Measurements from ENCODE around the gene CDH4. TPM values are rescaled to one million over a fixed set of nuclear protein-coding genes. Genes with fewer than 3 reads are reported as not detected.

Gene CDH4
- total and polyA plus RNA-seq, 2 donors (not counting 3 experiments of a cell fraction or from before 2014, with no cell fraction given): 0.17 to 0.51 TPM

DNA sequence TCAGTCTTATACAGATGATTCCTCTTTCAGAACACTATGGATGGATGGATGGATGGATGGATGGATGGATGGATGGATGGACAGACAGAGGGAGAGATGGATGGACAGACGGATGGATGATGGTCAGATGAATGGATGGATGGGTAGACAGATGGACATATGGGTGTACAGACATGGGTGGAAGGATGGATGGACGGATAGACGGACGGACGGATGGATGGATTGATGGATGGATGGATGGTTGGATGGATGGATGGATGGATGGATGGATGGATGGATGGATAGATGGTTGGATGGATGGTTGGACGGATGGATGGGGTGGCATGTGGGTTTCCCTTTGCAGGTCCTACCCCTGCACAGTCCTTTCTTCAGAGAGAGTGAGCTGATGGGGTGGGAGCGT is 320.7 kb downstream of the CDH4 start:
- Histone ChIP-seq H2AFZ (ENCODE audit: low read depth, low read length) (no peak overlapping the region), H3K27me3 (ENCODE audit: control insufficient read depth in 2 of 2, insufficient read depth in 2 of 2, low read length in 2 of 2) (no peaks in the 10 kb centered on the region), H3K9me3 (replicated peaks; ENCODE audit: control insufficient read depth, insufficient read depth, low read length) (no peaks in the 10 kb centered on the region), H3K9me1 (replicated peaks; ENCODE audit: control insufficient read depth, extremely low read depth, insufficient read depth, low read length) (no peaks in the 10 kb centered on the region), H3K4me1 (ENCODE audit: control insufficient read depth, extremely low read depth, insufficient read depth, low read length) (no peaks in the 10 kb centered on the region), H3K4me3 (replicated peaks in 1 of 3; ENCODE audit: insufficient read depth in 1 of 3, low read depth in 1 of 3, low read length in 3 of 3) (no peak overlapping the region), H3K4me2 (ENCODE audit: insufficient read depth, low read length) (no peak overlapping the region), H3K79me2 (ENCODE audit: control insufficient read depth, insufficient read depth, low read length) (no peaks in the 10 kb centered on the region), H3K36me3 (ENCODE audit: control insufficient read depth in 2 of 2, extremely low read depth in 1 of 2, insufficient read depth in 2 of 2, low read length in 2 of 2) (no peaks in the 10 kb centered on the region), H3K27ac (ENCODE audit: insufficient read depth, low read depth, low read length) (no peak overlapping the region), H3K9ac (replicated peaks; ENCODE audit: extremely low read depth, insufficient read depth, low read length) (no peak overlapping the region), H4K20me1 (replicated peaks; ENCODE audit: control insufficient read depth, extremely low read depth, insufficient read depth, low read length) (no peaks in the 10 kb centered on the region)
- DNase-seq (ENCODE audit: low read depth, low spot score): no peak
- POLR2A ChIA-PET: no interaction called here
- intact Hi-C loops (cut with micrococcal nuclease): no loop called here
- BruUV-seq (replicated peaks): no TSS peak
- TF ChIP-seq EZH2 (IDR thresholded peaks at IDR 0.05; ENCODE audit: borderline replicate concordance, low read depth, low read length, severe bottlenecking) (no peak), MYC (IDR thresholded peaks at IDR 0.05; ENCODE audit: low read depth, low read length) (no peak), JUN (IDR thresholded peaks at IDR 0.05; ENCODE audit: borderline replicate concordance, insufficient read depth, insufficient read length, low read depth) (no peak), POLR2AphosphoS5 (IDR thresholded peaks at IDR 0.05; ENCODE audit: insufficient read depth, low read depth, low read length) (no peak), FOS (IDR thresholded peaks at IDR 0.05; ENCODE audit: borderline replicate concordance, insufficient read depth, low read length) (no peak), POLR2A (IDR thresholded peaks at IDR 0.05; ENCODE audit: low read depth, low read length) (no peak), GATA2 (IDR thresholded peaks at IDR 0.05; ENCODE audit: insufficient read depth, insufficient read length, low read depth, low read length) (no peak)
- TF ChIP-seq, protein P1, sequence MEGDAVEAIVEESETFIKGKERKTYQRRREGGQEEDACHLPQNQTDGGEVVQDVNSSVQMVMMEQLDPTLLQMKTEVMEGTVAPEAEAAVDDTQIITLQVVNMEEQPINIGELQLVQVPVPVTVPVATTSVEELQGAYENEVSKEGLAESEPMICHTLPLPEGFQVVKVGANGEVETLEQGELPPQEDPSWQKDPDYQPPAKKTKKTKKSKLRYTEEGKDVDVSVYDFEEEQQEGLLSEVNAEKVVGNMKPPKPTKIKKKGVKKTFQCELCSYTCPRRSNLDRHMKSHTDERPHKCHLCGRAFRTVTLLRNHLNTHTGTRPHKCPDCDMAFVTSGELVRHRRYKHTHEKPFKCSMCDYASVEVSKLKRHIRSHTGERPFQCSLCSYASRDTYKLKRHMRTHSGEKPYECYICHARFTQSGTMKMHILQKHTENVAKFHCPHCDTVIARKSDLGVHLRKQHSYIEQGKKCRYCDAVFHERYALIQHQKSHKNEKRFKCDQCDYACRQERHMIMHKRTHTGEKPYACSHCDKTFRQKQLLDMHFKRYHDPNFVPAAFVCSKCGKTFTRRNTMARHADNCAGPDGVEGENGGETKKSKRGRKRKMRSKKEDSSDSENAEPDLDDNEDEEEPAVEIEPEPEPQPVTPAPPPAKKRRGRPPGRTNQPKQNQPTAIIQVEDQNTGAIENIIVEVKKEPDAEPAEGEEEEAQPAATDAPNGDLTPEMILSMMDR (IDR thresholded peaks at IDR 0.05; ENCODE audit: extremely low read depth in 1 of 2, insufficient read depth in 1 of 2, low read depth in 1 of 2, low read length in 2 of 2): no peak
- TF ChIP-seq, protein P2, sequence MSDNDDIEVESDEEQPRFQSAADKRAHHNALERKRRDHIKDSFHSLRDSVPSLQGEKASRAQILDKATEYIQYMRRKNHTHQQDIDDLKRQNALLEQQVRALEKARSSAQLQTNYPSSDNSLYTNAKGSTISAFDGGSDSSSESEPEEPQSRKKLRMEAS (IDR thresholded peaks at IDR 0.05; ENCODE audit: insufficient read depth, insufficient read length): no peak
- FAIRE-seq: no peak
- CTCF ChIA-PET: no interaction called here
- dilution Hi-C loops (cut with MboI; ENCODE audit: extremely low pct_ligation_motif_present, low sequenced_read_pairs): no loop called here

Measured in endothelial cell of umbilical vein (primary cell).